IMR-90 (cell line): ENCODE results near the gene PLPP4. TPM values are rescaled to one million over a fixed set of nuclear protein-coding genes. Genes with fewer than 3 reads are reported as not detected.

Source experiments
- ATAC-seq: fragments of 200-7000 bp; cut with Tn5 transposase; 2 replicates; pipeline ENCODE4 v1.9.1; 2020; ENCODE audit warnings: low read depth, mild to moderate bottlenecking, moderate library complexity
- BruUV-seq: library from RNA; stranded (reverse); fragments of 400-500 nt; replicated peaks from 2 replicates; lab custom pipeline; 2021; lab: Mats Ljungman, UMichigan
- CTCF ChIA-PET: fragments of 300-600 bp; formaldehyde crosslinking; extraction: SDS; loops from one replicate; lab custom pipeline; 2021; ENCODE audit warnings: antibody characterized with exemption; lab: Yijun Ruan, JAX
- POLR2A ChIA-PET: fragments of 300-600 bp; sonication (Branson Sonifier 250); formaldehyde crosslinking; loops from one replicate; lab custom pipeline; 2022; ENCODE audit warnings: antibody characterized with exemption; ENCODE audit not compliant: unreplicated experiment; lab: Charles Lee
- DNase-seq: peaks from one replicate; pipeline ENCODE4 v3.0.0; 2013
- H2AFZ ChIP-seq: replicated peaks from 2 replicates; pipeline ENCODE3; 2013; ENCODE audit warnings: low read length, mild to moderate bottlenecking; ENCODE audit not compliant: poor library complexity
- H2AK5ac ChIP-seq: 2 replicates; pipeline ENCODE4 v1.6.1; 2013; ENCODE audit warnings: low read depth, low read length, inconsistent platforms
- H2AK9ac ChIP-seq: replicated peaks from 2 replicates; pipeline ENCODE3; 2013; ENCODE audit warnings: mild to moderate bottlenecking, low read depth, low read length, moderate library complexity; ENCODE audit not compliant: poor library complexity
- H2BK120ac ChIP-seq: 2 replicates; pipeline ENCODE4 v1.6.1; 2013; ENCODE audit warnings: low read depth, low read length, inconsistent platforms
- H2BK15ac ChIP-seq: 3 replicates; pipeline ENCODE4 v1.6.1; 2013; ENCODE audit warnings: low read depth, low read length, inconsistent platforms
- H2BK20ac ChIP-seq: 2 replicates; pipeline ENCODE4 v1.6.1; 2013; ENCODE audit warnings: low read depth, mild to moderate bottlenecking, inconsistent platforms, low read length, moderate library complexity
- H2BK5ac ChIP-seq: 2 replicates; pipeline ENCODE4 v1.6.1; 2013; ENCODE audit warnings: mild to moderate bottlenecking, low read depth, low read length, inconsistent platforms; ENCODE audit not compliant: poor library complexity, severe bottlenecking
- H3K14ac ChIP-seq: replicated peaks from 2 replicates; pipeline ENCODE4 v1.6.1; 2013; ENCODE audit warnings: low read depth, low read length, inconsistent platforms
- H3K18ac ChIP-seq: 2 replicates; pipeline ENCODE4 v1.6.1; 2013; ENCODE audit warnings: low read depth, low read length, control low read depth
- H3K23ac ChIP-seq: 2 replicates; pipeline ENCODE4 v1.6.1; 2013; ENCODE audit warnings: low read depth, low read length, inconsistent platforms
- H3K27ac ChIP-seq: 2 replicates; pipeline ENCODE4 v1.5.1; 2013; ENCODE audit warnings: mild to moderate bottlenecking, control low read depth, low read length; ENCODE audit not compliant: insufficient read depth
- H3K27me3 ChIP-seq: 2 replicates; pipeline ENCODE4 v1.6.1; 2013; ENCODE audit warnings: low read length; ENCODE audit not compliant: control insufficient read depth, insufficient read depth
- H3K36me3 ChIP-seq: 2 replicates; pipeline ENCODE4 v1.6.1; 2013; ENCODE audit warnings: low read length, mixed read lengths; ENCODE audit not compliant: control insufficient read depth, insufficient read depth
- H3K4ac ChIP-seq: 2 replicates; pipeline ENCODE4 v1.6.1; 2013; ENCODE audit warnings: low read depth, low read length, inconsistent platforms
- H3K4me1 ChIP-seq: 2 replicates; pipeline ENCODE4 v1.6.1; 2013; ENCODE audit warnings: low read length, mixed read lengths; ENCODE audit not compliant: control insufficient read depth, insufficient read depth
- H3K4me2 ChIP-seq: 2 replicates; pipeline ENCODE4 v1.6.1; 2013; ENCODE audit warnings: low read depth, mild to moderate bottlenecking, control low read depth, low read length, moderate library complexity
- H3K4me3 ChIP-seq: 2 replicates; pipeline ENCODE4 v1.5.1; 2013; ENCODE audit warnings: low read depth, mild to moderate bottlenecking, control low read depth, low read length, moderate library complexity; ENCODE audit not compliant: insufficient read depth
- H3K56ac ChIP-seq: 2 replicates; pipeline ENCODE4 v1.6.1; 2013; ENCODE audit warnings: low read length, inconsistent platforms; ENCODE audit not compliant: insufficient read depth; ENCODE audit errors: extremely low read depth
- H3K79me1 ChIP-seq, 2 experiments: 2 replicates each; pipeline ENCODE4 v1.6.1; 2013; ENCODE audit warnings: low read length in 2 of 2, inconsistent platforms in 1 of 2, low read depth in 1 of 2
- H3K9ac ChIP-seq: 2 replicates; pipeline ENCODE4 v1.6.1; 2013; ENCODE audit warnings: low read depth, low read length, control low read depth
- H3K9me1 ChIP-seq: 2 replicates; pipeline ENCODE4 v1.6.1; 2013; ENCODE audit warnings: low read length, inconsistent platforms; ENCODE audit not compliant: insufficient read depth
- H3K9me3 ChIP-seq: 2 replicates; pipeline ENCODE4 v1.6.1; 2013; ENCODE audit warnings: low read length; ENCODE audit not compliant: control insufficient read depth, insufficient read depth
- H4K20me1 ChIP-seq: 2 replicates; pipeline ENCODE4 v1.6.1; 2013; ENCODE audit warnings: low read length, inconsistent platforms; ENCODE audit not compliant: insufficient read depth
- H4K5ac ChIP-seq: 2 replicates; pipeline ENCODE4 v1.6.1; 2013; ENCODE audit warnings: mild to moderate bottlenecking, low read depth, low read length, control low read depth
- H4K8ac ChIP-seq, 2 experiments: 2 replicates each; pipeline ENCODE4 v1.6.1; 2013; ENCODE audit warnings: low read depth in 2 of 2, low read length in 2 of 2, control low read depth in 1 of 2, inconsistent platforms in 1 of 2
- H4K91ac ChIP-seq: 2 replicates; pipeline ENCODE4 v1.6.1; 2013; ENCODE audit warnings: low read depth, low read length, inconsistent platforms; ENCODE audit not compliant: insufficient read depth
- BHLHE40 ChIP-seq: fragments of 150-350 bp; IDR thresholded peaks from 2 replicates; pipeline ENCODE4 v1.6.1; 2016; ENCODE audit warnings: mild to moderate bottlenecking, low read depth, low read length
- CEBPB ChIP-seq: IDR thresholded peaks from 2 replicates; pipeline ENCODE4 v1.6.1; 2012; ENCODE audit warnings: low read depth, low read length, improper control_type of control experiment
- CHD1 ChIP-seq: IDR thresholded peaks from 2 replicates; pipeline ENCODE4 v1.6.1; 2012; ENCODE audit warnings: low read depth, low read length, improper control_type of control experiment
- ELK1 ChIP-seq: fragments of 150-350 bp; IDR thresholded peaks from 2 replicates; pipeline ENCODE4 v1.6.1; 2016; ENCODE audit warnings: low read depth, mild to moderate bottlenecking, low read length, moderate library complexity, borderline replicate concordance
- MAFK ChIP-seq: IDR thresholded peaks from 2 replicates; pipeline ENCODE4 v1.6.1; 2012; ENCODE audit warnings: low read depth, low read length, improper control_type of control experiment
- MAZ ChIP-seq: IDR thresholded peaks from 2 replicates; pipeline ENCODE4 v1.6.1; 2012; ENCODE audit warnings: low read depth, mild to moderate bottlenecking, low read length, improper control_type of control experiment, moderate library complexity, borderline replicate concordance
- MXI1 ChIP-seq: IDR thresholded peaks from 2 replicates; pipeline ENCODE4 v1.6.1; 2012; ENCODE audit warnings: low read depth, mild to moderate bottlenecking, low read length, moderate library complexity, borderline replicate concordance
- NFE2L2 ChIP-seq: fragments of 150-350 bp; IDR thresholded peaks from 2 replicates; pipeline ENCODE4 v1.6.1; 2016; ENCODE audit warnings: low read depth, mild to moderate bottlenecking, low read length
- POLR2A ChIP-seq: IDR thresholded peaks from 2 replicates; pipeline ENCODE4 v1.6.1; 2012; ENCODE audit warnings: mild to moderate bottlenecking, low read depth, low read length
- RAD21 ChIP-seq: IDR thresholded peaks from 2 replicates; pipeline ENCODE4 v1.6.1; 2012; ENCODE audit warnings: low read length, improper control_type of control experiment
- RCOR1 ChIP-seq: IDR thresholded peaks from 2 replicates; pipeline ENCODE4 v1.6.1; 2012; ENCODE audit warnings: mild to moderate bottlenecking, low read length, improper control_type of control experiment; ENCODE audit not compliant: insufficient replicate concordance
- RFX5 ChIP-seq: IDR thresholded peaks from 2 replicates; pipeline ENCODE4 v1.8.0; 2012; ENCODE audit warnings: low read depth, mild to moderate bottlenecking, low read length, moderate library complexity
- SMC3 ChIP-seq: fragments of 150-350 bp; IDR thresholded peaks from 2 replicates; pipeline ENCODE4 v1.6.1; 2016; ENCODE audit warnings: low read depth, mild to moderate bottlenecking, antibody characterized with exemption, low read length, moderate library complexity
- USF2 ChIP-seq: fragments of 150-350 bp; IDR thresholded peaks from 2 replicates; pipeline ENCODE4 v1.6.1; 2017; ENCODE audit warnings: mild to moderate bottlenecking, antibody characterized with exemption, low read length, low read depth
- WGBS, 2 experiments: methylation state at CpG; one replicate each; pipeline versions ENCODE4 v1.1.5 to v1.1.7; 2013; ENCODE audit warnings: missing lambda C conversion rate in 2 of 2; ENCODE audit not compliant: insufficient read length in 1 of 2; ENCODE audit errors: extremely low coverage in 2 of 2; 5-methylcytosine and 5-hydroxymethylcytosine counted together
- dilution Hi-C: fragments of 300-500 bp; cut with HindIII; formaldehyde crosslinking; loops from one replicate; pipeline ENCODE4 v1.14.3; 2018; ENCODE audit warnings: low sequenced_read_pairs; ENCODE audit not compliant: unreplicated experiment
- in situ Hi-C: fragments of 300-500 bp; cut with MboI; formaldehyde crosslinking; loops from 3 replicates; pipeline ENCODE4 v1.14.3; 2019; ENCODE audit warnings: low sequenced_read_pairs, inconsistent platforms, mixed read lengths
- intact Hi-C: fragments of 100-400 bp; cut with micrococcal nuclease; formaldehyde crosslinking; loops from 2 replicates; pipeline ENCODE4 v1.10.0; 2022
- polyA plus RNA-seq, 3 experiments: library from polyadenylated mRNA; depleted of rRNA; stranded (reverse); fragments of >200 nt; gene quantifications; 2 replicates each; pipeline ENCODE4 v1.2.3, GENCODE V29; 2012; ENCODE audit warnings: low replicate concordance in 1 of 3
- total RNA-seq: library from RNA; depleted of rRNA; stranded (reverse); fragments of >200 nt; gene quantifications from 2 replicates; pipeline ENCODE4 v1.2.3, GENCODE V29; 2012

Gene PLPP4
- total and polyA plus RNA-seq, 2 of the 4 experiments (the other 2 are of a cell fraction), result 0.18 to 0.60 TPM

- ChIA-PET CTCF (no interaction called here), POLR2A (no interaction called here)
- TF ChIP-seq RCOR1 (no peak), ELK1 (no peak), POLR2A (no peak), USF2 (no peak), RFX5 (no peak), SMC3 (no peak), RAD21 (no peak), BHLHE40 (no peak), NFE2L2 (no peak), CEBPB (no peak), CHD1 (no peak), MAFK (no peak), MAZ (no peak), MXI1 (no peak)
- Histone ChIP-seq H3K4me3 (no peak overlapping the region), H2BK20ac (no peak overlapping the region), H3K79me1 (no peaks in the 10 kb centered on the region), H3K14ac (no peak overlapping the region), H4K91ac (no peak overlapping the region), H3K36me3 (no peaks in the 10 kb centered on the region), H4K8ac (no peak overlapping the region), H3K18ac (no peak overlapping the region), H4K20me1 (no peaks in the 10 kb centered on the region), H2BK120ac (no peak overlapping the region), H3K9me1 (no peaks in the 10 kb centered on the region), H3K9me3 (peaks cover 14% of the 10 kb centered on the region), H3K4me1 (no peaks in the 10 kb centered on the region), H3K9ac (no peak overlapping the region), H4K5ac (no peak overlapping the region), H3K27me3 (no peaks in the 10 kb centered on the region), H2BK15ac (no peak overlapping the region), H2AK9ac (peak overlapping the region; percentile 42), H2AFZ (no peak overlapping the region), H3K56ac (no peak overlapping the region), H2BK5ac (no peak overlapping the region), H3K23ac (no peak overlapping the region), H2AK5ac (no peak overlapping the region), H3K27ac (no peak overlapping the region), H3K4ac (no peak overlapping the region), H3K4me2 (no peak overlapping the region)
- no peak for DNase-seq
- dilution Hi-C loops (no loop called here), intact Hi-C loops (no loop called here), in situ Hi-C loops (no loop called here)
- ATAC-seq, result no peak
- 81% methylated on average over 4 of the region's 8 CpGs; no CpG with 5 or more reads in 1 of the 2 experiments for WGBS, 2 experiments
- no TSS peak for BruUV-seq
Observed at GRCh38 chr10:120462018-120462682, 5.1 kb downstream of the PLPP4 start.
